ENCODE results near the gene CAMK1G. TPM values are rescaled to one million over a fixed set of nuclear protein-coding genes. Genes with fewer than 3 reads are reported as not detected.

The CAMK1G gene
- total and polyA plus RNA-seq, 2 donors = 0.11 to 0.95 TPM

- Histone ChIP-seq H3K4me3 (ENCODE audit: low read depth, low read length) (no peak overlapping the region), H3K36me3 (ENCODE audit: insufficient read depth) (no peaks in the 10 kb centered on the region), H3K27ac (ENCODE audit: low read depth) (peak overlapping the region; percentile 46), H3K4me1 (ENCODE audit: insufficient read depth) (no peaks in the 10 kb centered on the region)
- 46% methylated on average over 5 of the region's 5 CpGs for WGBS
- DNase-seq (ENCODE audit: extremely low spot score) = no peak
Observed at GRCh38 chr1:209651138-209651587, 67.6 kb downstream of the CAMK1G start.

GRCh38 chr1:209652121-209652735 lies 68.7 kb downstream of the CAMK1G start, which contains the start of gene LAMB3:
TSS of gene LAMB3 (minus strand) at chr1:209652425. CDS start at chr1:209650944, 1,481 bp downstream.
- Histone ChIP-seq H3K27ac (ENCODE audit: low read depth) (peak within 1 kb of the TSS; percentile 79), H3K4me3 (ENCODE audit: low read depth, low read length) (peak within 1 kb of the TSS; percentile 2), H3K4me1 (ENCODE audit: insufficient read depth) (no peaks in the 10 kb centered on the region)

GRCh38 chr1:209652873-209653401 lies 69.4 kb downstream of the CAMK1G start:
- Histone ChIP-seq H3K4me1 (ENCODE audit: insufficient read depth) (no peaks in the 10 kb centered on the region), H3K36me3 (ENCODE audit: insufficient read depth) (no peaks in the 10 kb centered on the region), H3K27ac (ENCODE audit: low read depth) (peak overlapping the region; percentile 79), H3K4me3 (ENCODE audit: low read depth, low read length) (no peak overlapping the region)
- peak; percentile 84 for DNase-seq (ENCODE audit: extremely low spot score)
- 72% methylated on average over 3 of the region's 3 CpGs for WGBS

More at GRCh38 chr1:209652121-209652735, 68.7 kb downstream of the CAMK1G start, which contains the start of gene LAMB3:
- WGBS = 76% methylated on average over 14 of the region's 14 CpGs
- DNase-seq (ENCODE audit: extremely low spot score) = peak; percentile 71
- no peaks in the 10 kb centered on the region for H3K36me3 ChIP-seq (ENCODE audit: insufficient read depth)

GRCh38 chr1:209653915-209654351 lies 70.4 kb downstream of the CAMK1G start:
- 90% methylated on average over 7 of the region's 7 CpGs for WGBS
- Histone ChIP-seq H3K27ac (ENCODE audit: low read depth) (peak overlapping the region; percentile 55), H3K4me1 (ENCODE audit: insufficient read depth) (no peaks in the 10 kb centered on the region), H3K36me3 (ENCODE audit: insufficient read depth) (no peaks in the 10 kb centered on the region), H3K4me3 (ENCODE audit: low read depth, low read length) (no peak overlapping the region)
- no peak for DNase-seq (ENCODE audit: extremely low spot score)

- Histone ChIP-seq H3K27ac (ENCODE audit: low read depth) (peak overlapping the region; percentile 11), H3K4me1 (ENCODE audit: insufficient read depth) (no peaks in the 10 kb centered on the region), H3K36me3 (ENCODE audit: insufficient read depth) (no peaks in the 10 kb centered on the region), H3K4me3 (ENCODE audit: low read depth, low read length) (no peak overlapping the region)
- no peak for DNase-seq (ENCODE audit: extremely low spot score)
- 86% methylated on average over 9 of the region's 9 CpGs for WGBS
Observed at GRCh38 chr1:209655411-209656231, 72.1 kb downstream of the CAMK1G start.

- no peak for DNase-seq (ENCODE audit: extremely low spot score)
- H3K27ac ChIP-seq (ENCODE audit: low read depth) = no peak overlapping the region
- WGBS = 83% methylated on average over 9 of the region's 9 CpGs
Observed at GRCh38 chr1:209657140-209657879, 73.8 kb downstream of the CAMK1G start.

GRCh38 chr1:209657918-209658317 lies 74.4 kb downstream of the CAMK1G start:
- no peak overlapping the region for H3K4me3 ChIP-seq (ENCODE audit: low read depth, low read length)
- no peaks in the 10 kb centered on the region for H3K36me3 ChIP-seq (ENCODE audit: insufficient read depth)
- no peaks in the 10 kb centered on the region for H3K4me1 ChIP-seq (ENCODE audit: insufficient read depth)
- WGBS = 77% methylated on average over 5 of the region's 5 CpGs
- DNase-seq (ENCODE audit: extremely low spot score) = no peak
- no peak overlapping the region for H3K27ac ChIP-seq (ENCODE audit: low read depth)

More at GRCh38 chr1:209657140-209657879, 73.8 kb downstream of the CAMK1G start:
- Histone ChIP-seq H3K4me3 (ENCODE audit: low read depth, low read length) (no peak overlapping the region), H3K4me1 (ENCODE audit: insufficient read depth) (no peaks in the 10 kb centered on the region), H3K36me3 (ENCODE audit: insufficient read depth) (no peaks in the 10 kb centered on the region)

GRCh38 chr1:209659909-209660308 lies 76.4 kb downstream of the CAMK1G start:
- Histone ChIP-seq H3K4me1 (ENCODE audit: insufficient read depth) (no peaks in the 10 kb centered on the region), H3K27ac (ENCODE audit: low read depth) (no peak overlapping the region), H3K4me3 (ENCODE audit: low read depth, low read length) (no peak overlapping the region), H3K36me3 (ENCODE audit: insufficient read depth) (no peaks in the 10 kb centered on the region)
- DNase-seq (ENCODE audit: extremely low spot score) = no peak
- WGBS = 50% methylated on average over 5 of the region's 5 CpGs

GRCh38 chr1:209661071-209661470 lies 77.6 kb downstream of the CAMK1G start:
- H3K4me1 ChIP-seq (ENCODE audit: insufficient read depth) = no peaks in the 10 kb centered on the region
- no peak overlapping the region for H3K4me3 ChIP-seq (ENCODE audit: low read depth, low read length)
- no peak overlapping the region for H3K27ac ChIP-seq (ENCODE audit: low read depth)
- DNase-seq (ENCODE audit: extremely low spot score) = no peak
- WGBS = 48% methylated on average over 1 of the region's 1 CpG
- no peaks in the 10 kb centered on the region for H3K36me3 ChIP-seq (ENCODE audit: insufficient read depth)

- no peak overlapping the region for H3K27ac ChIP-seq (ENCODE audit: low read depth)
- no peak for DNase-seq (ENCODE audit: extremely low spot score)
- no peak overlapping the region for H3K4me3 ChIP-seq (ENCODE audit: low read depth, low read length)
- no peaks in the 10 kb centered on the region for H3K36me3 ChIP-seq (ENCODE audit: insufficient read depth)
- 94% methylated on average over 3 of the region's 3 CpGs for WGBS
- H3K4me1 ChIP-seq (ENCODE audit: insufficient read depth) = no peaks in the 10 kb centered on the region
Observed at GRCh38 chr1:209662879-209663327, 79.4 kb downstream of the CAMK1G start.

Other genes starting within 250 kb of the CAMK1G start
- gene LAMB3, start 68.7 kb downstream of the CAMK1G start, total RNA-seq = 15.3 TPM
- gene LAMB3, start 68.7 kb downstream of the CAMK1G start, polyA plus RNA-seq = 13.3 TPM
- gene G0S2, start 91.7 kb downstream of the CAMK1G start, total RNA-seq = 17.0 TPM
- 94.9 TPM for gene G0S2, start 91.7 kb downstream of the CAMK1G start, polyA plus RNA-seq
- 1.2 TPM for gene HSD11B1, start 121.1 kb downstream of the CAMK1G start, total RNA-seq
- gene HSD11B1, start 121.1 kb downstream of the CAMK1G start, polyA plus RNA-seq = 12.5 TPM
- 1.4 TPM for gene TRAF3IP3, start 172.3 kb downstream of the CAMK1G start, total RNA-seq
- gene TRAF3IP3, start 172.3 kb downstream of the CAMK1G start, polyA plus RNA-seq = 2.3 TPM
- 3.2 TPM for gene C1orf74, start 200.8 kb downstream of the CAMK1G start, total RNA-seq
- gene C1orf74, start 200.8 kb downstream of the CAMK1G start, polyA plus RNA-seq = 1.4 TPM
- gene IRF6, start 222.4 kb downstream of the CAMK1G start, total RNA-seq = 25.0 TPM
- 9.3 TPM for gene IRF6, start 222.4 kb downstream of the CAMK1G start, polyA plus RNA-seq
- gene UTP25, start 244.3 kb downstream of the CAMK1G start, total RNA-seq = 10.5 TPM
- gene UTP25, start 244.3 kb downstream of the CAMK1G start, polyA plus RNA-seq = 4.3 TPM

Data from urinary bladder (tissue), 4 donors.